OCI-LY7 (cell line): ENCODE measurements around the gene POMGNT2.

Experiments used
- EZH2phosphoT487 ChIP-seq: fragments of 200-600 bp; sonication (generic); IDR thresholded peaks from 2 replicates; pipeline ENCODE4 v1.6.1; 2018; ENCODE audit warnings: low read depth, borderline replicate concordance, mild to moderate bottlenecking, mixed run types, antibody characterized with exemption, low read length, moderate library complexity, mixed read lengths
- TF ChIP-seq, protein P1 (sequence below): fragments of 200-600 bp; sonication (generic); conservative IDR thresholded peaks from 2 replicates; pipeline ENCODE4 v1.5.1; 2014; ENCODE audit warnings: mild to moderate bottlenecking, antibody characterized with exemption, low read length, moderate library complexity, mixed read lengths

- TF ChIP-seq, protein P1, sequence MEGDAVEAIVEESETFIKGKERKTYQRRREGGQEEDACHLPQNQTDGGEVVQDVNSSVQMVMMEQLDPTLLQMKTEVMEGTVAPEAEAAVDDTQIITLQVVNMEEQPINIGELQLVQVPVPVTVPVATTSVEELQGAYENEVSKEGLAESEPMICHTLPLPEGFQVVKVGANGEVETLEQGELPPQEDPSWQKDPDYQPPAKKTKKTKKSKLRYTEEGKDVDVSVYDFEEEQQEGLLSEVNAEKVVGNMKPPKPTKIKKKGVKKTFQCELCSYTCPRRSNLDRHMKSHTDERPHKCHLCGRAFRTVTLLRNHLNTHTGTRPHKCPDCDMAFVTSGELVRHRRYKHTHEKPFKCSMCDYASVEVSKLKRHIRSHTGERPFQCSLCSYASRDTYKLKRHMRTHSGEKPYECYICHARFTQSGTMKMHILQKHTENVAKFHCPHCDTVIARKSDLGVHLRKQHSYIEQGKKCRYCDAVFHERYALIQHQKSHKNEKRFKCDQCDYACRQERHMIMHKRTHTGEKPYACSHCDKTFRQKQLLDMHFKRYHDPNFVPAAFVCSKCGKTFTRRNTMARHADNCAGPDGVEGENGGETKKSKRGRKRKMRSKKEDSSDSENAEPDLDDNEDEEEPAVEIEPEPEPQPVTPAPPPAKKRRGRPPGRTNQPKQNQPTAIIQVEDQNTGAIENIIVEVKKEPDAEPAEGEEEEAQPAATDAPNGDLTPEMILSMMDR = no peak
- TF ChIP-seq EZH2phosphoT487 = no peak
These were observed 72.9 kb downstream of the POMGNT2 start for GRCh38 chr3:43032646-43033628.
